B cell (primary cell): ENCODE measurements around the gene SRPX2.

Source experiments
- CTCF ChIP-seq: fragments of 200-600 bp; IDR thresholded peaks from one replicate; pipeline ENCODE4 v1.8.0; 2022; ENCODE audit warnings: antibody characterized with exemption, mild to moderate bottlenecking
- EZH2 ChIP-seq: IDR thresholded peaks from 2 replicates; pipeline ENCODE4 v1.6.1; 2012; ENCODE audit warnings: borderline replicate concordance, low read depth, mild to moderate bottlenecking, moderate library complexity, low read length; ENCODE audit not compliant: insufficient read depth, poor library complexity, severe bottlenecking

- peak; percentile 78 for TF ChIP-seq CTCF
- TF ChIP-seq EZH2 = no peak
These were observed 41.4 kb downstream of the SRPX2 start for GRCh38 chrX:100685284-100685996.
